Measurements from ENCODE around the gene SPHK2. TPM values are rescaled to one million over a fixed set of nuclear protein-coding genes. Genes with fewer than 3 reads are reported as not detected.

The SPHK2 gene
- total RNA-seq, 6 donors from 2014 or later, result 9.1 to 50.3 (median 26.8) TPM

GRCh38 chr19:48669903-48670668 is 50.8 kb downstream of the SPHK2 start:
- H3K27ac ChIP-seq, result no peak overlapping the region
- DNase-seq (peak in 1 of 2 donors; percentile 74), ATAC-seq (ENCODE audit: low FRiP score in 2 of 2) (no peak)
- H3K36me3 ChIP-seq, result no peaks in the 10 kb centered on the region
- 92 to 94% methylated on average over 9 to 18 of the region's 26 CpGs for WGBS, 2 donors
- H3K9me3 ChIP-seq, result no peaks in the 10 kb centered on the region
- H3K27me3 ChIP-seq, result no peaks in the 10 kb centered on the region
- H3K4me1 ChIP-seq, result peaks cover 0 to 2% (median 1%) of the 10 kb centered on the region in 4 donors
- no peak overlapping the region for H3K4me3 ChIP-seq
- no peak for TF ChIP-seq POLR2A (IDR thresholded peaks at IDR 0.05)
- TF ChIP-seq CTCF (IDR thresholded peaks at IDR 0.05), result no peak
- TF ChIP-seq EP300 (IDR thresholded peaks at IDR 0.05), result no peak
- no peak for TF ChIP-seq POLR2AphosphoS5 (IDR thresholded peaks at IDR 0.05)

- H3K36me3 ChIP-seq, result no peaks in the 10 kb centered on the region
- no peaks in the 10 kb centered on the region for H3K9me3 ChIP-seq
- TF ChIP-seq CTCF (IDR thresholded peaks at IDR 0.05) (no peak), POLR2A (IDR thresholded peaks at IDR 0.05) (no peak), EP300 (IDR thresholded peaks at IDR 0.05) (no peak), POLR2AphosphoS5 (IDR thresholded peaks at IDR 0.05) (no peak)
- no peak overlapping the region for H3K27ac ChIP-seq
- no peak for ATAC-seq (ENCODE audit: low FRiP score in 2 of 2)
- no peak overlapping the region for H3K4me3 ChIP-seq
- no peaks in the 10 kb centered on the region for H3K27me3 ChIP-seq
- H3K4me1 ChIP-seq, result peaks cover 7 to 9% (median 8%) of the 10 kb centered on the region in 4 donors
- 89 to 91% methylated on average over 20 to 21 of the region's 21 CpGs for WGBS, 2 donors
- DNase-seq, result peak in 1 of 2 donors; percentile 65
These were observed 51.6 kb downstream of the SPHK2 start for GRCh38 chr19:48670699-48671445.

GRCh38 chr19:48671446-48671995 is 52.2 kb downstream of the SPHK2 start:
- ATAC-seq (ENCODE audit: low FRiP score in 2 of 2) (no peak), DNase-seq (no peak)
- TF ChIP-seq EP300 (IDR thresholded peaks at IDR 0.05) (no peak), POLR2AphosphoS5 (IDR thresholded peaks at IDR 0.05) (no peak), CTCF (IDR thresholded peaks at IDR 0.05) (no peak), POLR2A (IDR thresholded peaks at IDR 0.05) (no peak)
- H3K27ac ChIP-seq, result no peak overlapping the region
- H3K9me3 ChIP-seq, result no peaks in the 10 kb centered on the region
- WGBS, 2 donors, result 86 to 87% methylated on average over 4 to 10 of the region's 10 CpGs
- no peaks in the 10 kb centered on the region for H3K27me3 ChIP-seq
- no peak overlapping the region for H3K4me3 ChIP-seq
- peaks cover 7 to 9% (median 8%) of the 10 kb centered on the region in 4 donors for H3K4me1 ChIP-seq
- H3K36me3 ChIP-seq, result no peaks in the 10 kb centered on the region

GRCh38 chr19:48672994-48673393 is 53.7 kb downstream of the SPHK2 start, which contains the start of gene NTN5:
NTN5 (minus strand) TSS chr19:48673017; CDS start chr19:48670986, 2,031 bp downstream.
- Histone ChIP-seq H3K27me3 (no peaks in the 10 kb centered on the region), H3K4me1 (peaks cover 7 to 9% (median 8%) of the 10 kb centered on the region in 4 donors), H3K27ac (no peak within 1 kb of the TSS), H3K4me3 (no peak within 1 kb of the TSS), H3K36me3 (no peaks in the 10 kb centered on the region), H3K9me3 (no peaks in the 10 kb centered on the region)
- 71 to 82% methylated on average over 13 to 17 of the region's 25 CpGs for WGBS, 2 donors
- TF ChIP-seq POLR2AphosphoS5 (IDR thresholded peaks at IDR 0.05) (no peak), CTCF (IDR thresholded peaks at IDR 0.05) (no peak), POLR2A (IDR thresholded peaks at IDR 0.05) (no peak), EP300 (IDR thresholded peaks at IDR 0.05) (no peak)
- ATAC-seq (ENCODE audit: low FRiP score in 2 of 2) (no peak), DNase-seq (peak in 1 of 2 donors; percentile 81)

Data from upper lobe of left lung (tissue), 6 donors.